Measurements from ENCODE around the gene CD200. TPM values are rescaled to one million over a fixed set of nuclear protein-coding genes. Genes with fewer than 3 reads are reported as not detected.
"Not testable (repeated sequence)": the region's sequence is repeated elsewhere in the genome, so short reads cannot be mapped to it uniquely, and the experiment has no call there.

CD200 gene
- total RNA-seq, 2 donors from 2014 or later, result 0.17 to 0.36 TPM

DNA sequence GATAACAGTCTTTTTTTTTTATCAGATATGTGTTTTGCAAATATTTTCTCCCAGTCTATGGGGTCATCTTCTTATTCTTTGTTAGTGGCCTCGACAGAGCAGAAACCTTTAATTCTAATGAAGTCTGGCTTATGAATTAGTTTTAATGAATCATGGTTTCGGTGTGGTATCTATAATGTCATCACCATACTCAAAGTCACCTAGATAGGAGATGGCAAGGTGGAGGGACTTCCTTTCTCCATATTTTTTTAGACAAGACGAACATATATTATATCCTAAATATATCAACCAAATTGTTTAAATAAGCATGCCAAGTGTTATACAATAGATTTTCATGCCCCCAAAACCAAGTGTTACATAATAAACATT lies 60.4 kb downstream of the CD200 start:
- H3K4me1 Mint-ChIP-seq (ENCODE audit: low read depth in 2 of 2), result peaks cover 0 to 7% of the 10 kb centered on the region in 2 donors
- H3K27ac Mint-ChIP-seq, result no peak overlapping the region
- H3K27me3 Mint-ChIP-seq, result peaks cover 0 to 2% of the 10 kb centered on the region in 2 donors
- H3K4me3 Mint-ChIP-seq, result no peak overlapping the region
- H3K36me3 Mint-ChIP-seq, result no peaks in the 10 kb centered on the region
- ATAC-seq (no peak), DNase-seq (ENCODE audit: low spot score) (no peak)
- no peaks in the 10 kb centered on the region for H3K9me3 Mint-ChIP-seq

DNA sequence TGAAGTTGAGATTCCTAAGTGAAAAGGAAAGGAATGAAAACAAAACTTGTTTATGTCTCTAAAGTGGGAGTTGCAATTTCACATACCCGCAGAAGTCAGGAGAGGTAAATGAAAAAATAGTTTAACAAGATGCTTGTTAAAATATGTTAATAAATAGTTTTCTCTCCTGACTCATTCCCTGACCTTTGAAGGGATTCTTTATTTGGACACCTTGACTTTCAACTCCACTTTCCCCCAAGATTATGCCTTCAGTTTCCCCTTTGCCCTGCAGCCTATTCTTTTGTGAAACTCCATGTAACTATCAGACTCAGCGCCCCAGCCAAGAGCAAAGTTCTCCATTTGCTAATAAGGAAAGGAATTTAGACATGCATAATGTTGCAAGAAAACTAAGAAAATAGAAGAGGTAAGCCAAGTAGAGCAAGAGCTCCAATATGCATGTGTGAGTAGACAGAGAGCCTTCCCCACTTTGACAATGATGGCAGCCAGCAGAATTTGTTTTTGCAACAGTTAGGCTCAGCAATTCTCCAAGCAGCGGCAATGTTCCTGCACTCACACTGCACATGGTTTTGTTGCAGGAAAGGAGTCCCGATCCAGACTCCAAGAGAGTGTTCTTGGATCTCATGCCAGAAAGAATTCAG lies 61.2 kb downstream of the CD200 start:
- Mint-ChIP-seq H3K9me3 (no peaks in the 10 kb centered on the region), H3K36me3 (no peaks in the 10 kb centered on the region), H3K4me1 (ENCODE audit: low read depth in 2 of 2) (peaks cover 0 to 7% of the 10 kb centered on the region in 2 donors), H3K27ac (no peak overlapping the region), H3K4me3 (no peak overlapping the region), H3K27me3 (peaks cover 0 to 2% of the 10 kb centered on the region in 2 donors)
- ATAC-seq, result no peak
- no peak for DNase-seq (ENCODE audit: low spot score)

DNA sequence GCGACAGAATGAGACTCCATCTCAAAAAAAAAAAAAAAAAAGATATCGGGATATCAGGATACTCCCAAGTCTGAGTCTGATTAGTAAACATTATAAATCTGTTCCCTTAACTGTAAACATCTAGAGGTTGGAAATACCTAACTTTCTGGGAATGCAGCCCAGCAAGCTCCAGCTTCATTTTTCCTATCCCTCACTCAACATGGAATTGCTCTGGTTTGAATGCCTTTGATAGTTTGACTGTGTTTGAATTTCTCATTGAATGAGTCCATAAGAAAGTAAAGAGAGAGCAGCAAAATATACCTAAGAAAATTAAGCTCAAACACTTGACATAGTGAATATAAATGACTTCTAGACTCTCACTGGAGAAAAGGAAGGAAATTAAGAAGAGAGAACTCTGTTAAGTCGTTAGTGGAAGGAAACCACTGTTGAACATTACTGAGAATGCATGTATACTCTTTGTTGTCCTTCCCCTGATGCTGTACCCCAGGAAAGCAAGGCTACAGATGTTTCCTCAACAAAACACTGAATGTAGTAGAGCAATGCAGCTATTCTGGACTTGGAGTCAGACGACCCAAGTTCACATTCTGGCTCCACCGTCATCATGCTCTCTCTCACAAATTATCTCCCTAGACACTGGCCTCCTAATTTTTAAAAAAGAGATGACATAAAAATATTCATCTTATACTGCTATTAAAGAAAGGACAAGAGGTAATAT lies 62.4 kb downstream of the CD200 start:
- Mint-ChIP-seq H3K36me3 (no peaks in the 10 kb centered on the region), H3K27ac (no peak overlapping the region), H3K4me3 (no peak overlapping the region), H3K4me1 (ENCODE audit: low read depth in 2 of 2) (peaks cover 0 to 7% of the 10 kb centered on the region in 2 donors), H3K9me3 (no peaks in the 10 kb centered on the region), H3K27me3 (peaks cover 0 to 2% of the 10 kb centered on the region in 2 donors)
- DNase-seq (ENCODE audit: low spot score) (no peak), ATAC-seq (no peak)

DNA sequence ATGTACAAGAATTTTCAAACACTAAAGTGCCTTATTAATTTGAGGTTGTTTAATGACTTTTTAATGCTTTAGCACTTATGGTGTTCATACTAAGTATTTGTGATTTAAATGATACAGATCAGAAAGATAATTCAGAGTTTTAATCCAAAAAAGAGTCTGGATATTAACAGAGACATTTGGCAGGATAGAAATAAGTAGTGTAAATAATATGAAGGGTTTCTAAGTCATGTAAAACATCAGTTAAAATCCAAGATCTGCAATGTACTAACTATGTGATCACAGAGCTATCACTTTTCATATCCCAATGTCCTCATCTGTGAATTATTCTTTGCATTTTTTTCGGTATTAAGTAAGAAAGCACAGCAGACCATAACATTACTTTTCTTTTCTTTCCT lies 62.9 kb downstream of the CD200 start:
- DNase-seq (ENCODE audit: low spot score), result no peak
- H3K27me3 Mint-ChIP-seq, result peaks cover 0 to 2% of the 10 kb centered on the region in 2 donors
- peaks cover 0 to 7% of the 10 kb centered on the region in 2 donors for H3K4me1 Mint-ChIP-seq (ENCODE audit: low read depth in 2 of 2)
- no peak overlapping the region for H3K27ac Mint-ChIP-seq
- no peak overlapping the region for H3K4me3 Mint-ChIP-seq
- no peaks in the 10 kb centered on the region for H3K9me3 Mint-ChIP-seq
- H3K36me3 Mint-ChIP-seq, result no peaks in the 10 kb centered on the region
- ATAC-seq, result no peak

DNA sequence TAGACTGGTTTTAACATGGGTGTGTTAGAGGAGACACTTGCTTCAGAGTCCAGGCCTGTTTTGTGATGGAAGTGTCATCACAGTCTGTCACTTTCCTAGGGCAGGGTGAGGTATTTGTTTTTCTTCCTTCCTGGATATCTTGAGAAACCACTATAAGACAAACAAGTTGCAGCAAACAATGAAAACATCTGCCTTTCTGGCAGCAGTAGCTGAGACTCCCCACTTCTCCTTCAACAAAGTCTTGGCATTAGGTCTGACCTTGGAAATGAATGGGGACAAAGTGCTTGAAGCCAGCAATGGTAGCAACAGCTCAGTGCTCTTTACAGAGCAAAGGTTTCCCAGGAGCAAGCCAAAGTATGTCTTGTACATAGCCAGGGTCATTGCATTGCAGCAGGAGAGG lies 64.6 kb downstream of the CD200 start:
- Mint-ChIP-seq H3K4me3 (no peak overlapping the region), H3K36me3 (no peaks in the 10 kb centered on the region), H3K4me1 (ENCODE audit: low read depth in 2 of 2) (no peaks in the 10 kb centered on the region), H3K27ac (no peak overlapping the region), H3K27me3 (peaks cover 0 to 2% of the 10 kb centered on the region in 2 donors), H3K9me3 (no peaks in the 10 kb centered on the region)
- ATAC-seq, result no peak
- no peak for DNase-seq (ENCODE audit: low spot score)

DNA sequence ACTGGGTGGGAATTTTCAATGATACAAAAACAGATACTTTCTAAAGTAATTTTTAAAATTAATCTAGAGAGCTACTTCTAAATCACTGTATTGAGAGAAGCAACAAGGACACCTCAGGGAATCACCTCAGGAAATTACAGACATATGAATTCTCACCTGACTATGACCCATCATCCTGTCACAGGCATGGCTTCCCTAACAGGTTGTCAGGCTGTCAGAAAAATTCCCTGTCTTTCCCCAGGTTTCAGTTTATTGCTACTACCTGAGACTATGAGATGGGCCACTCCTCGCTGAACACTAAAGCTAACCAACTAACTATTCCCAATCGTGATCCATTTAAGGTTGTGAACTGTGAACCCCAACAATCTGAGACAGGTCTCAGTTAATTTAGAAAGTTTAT lies 66.1 kb downstream of the CD200 start:
- no peak overlapping the region for H3K4me3 Mint-ChIP-seq
- ATAC-seq (no peak), DNase-seq (ENCODE audit: low spot score) (no peak)
- no peaks in the 10 kb centered on the region for H3K4me1 Mint-ChIP-seq (ENCODE audit: low read depth in 2 of 2)
- H3K27ac Mint-ChIP-seq, result no peak overlapping the region
- H3K9me3 Mint-ChIP-seq, result no peaks in the 10 kb centered on the region
- H3K27me3 Mint-ChIP-seq, result peaks cover 0 to 2% of the 10 kb centered on the region in 2 donors
- H3K36me3 Mint-ChIP-seq, result no peaks in the 10 kb centered on the region

DNA sequence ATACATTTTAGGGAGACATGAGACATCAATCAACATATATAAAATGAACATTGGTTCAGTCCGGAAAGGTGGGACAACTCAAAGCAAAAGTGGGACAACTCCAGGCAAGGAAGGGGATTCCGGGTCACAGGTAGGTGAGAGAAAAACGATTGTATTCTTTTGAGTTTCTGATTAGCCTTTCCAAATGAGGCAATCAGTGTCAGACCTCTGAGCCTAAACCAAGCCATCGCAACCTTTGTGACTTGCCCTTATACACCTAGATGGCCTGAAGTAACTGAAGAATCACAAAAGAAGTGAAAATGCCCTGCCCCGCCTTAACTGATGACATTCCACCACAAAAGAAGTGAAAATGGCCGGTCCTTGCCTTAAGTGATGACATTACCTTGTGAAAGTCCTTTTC lies 66.6 kb downstream of the CD200 start:
- H3K9me3 Mint-ChIP-seq; H3K27ac Mint-ChIP-seq; H3K4me3 Mint-ChIP-seq; DNase-seq (ENCODE audit: low spot score); H3K36me3 Mint-ChIP-seq; ATAC-seq; H3K4me1 Mint-ChIP-seq (ENCODE audit: low read depth in 2 of 2); H3K27me3 Mint-ChIP-seq: not testable (repeated sequence)

DNA sequence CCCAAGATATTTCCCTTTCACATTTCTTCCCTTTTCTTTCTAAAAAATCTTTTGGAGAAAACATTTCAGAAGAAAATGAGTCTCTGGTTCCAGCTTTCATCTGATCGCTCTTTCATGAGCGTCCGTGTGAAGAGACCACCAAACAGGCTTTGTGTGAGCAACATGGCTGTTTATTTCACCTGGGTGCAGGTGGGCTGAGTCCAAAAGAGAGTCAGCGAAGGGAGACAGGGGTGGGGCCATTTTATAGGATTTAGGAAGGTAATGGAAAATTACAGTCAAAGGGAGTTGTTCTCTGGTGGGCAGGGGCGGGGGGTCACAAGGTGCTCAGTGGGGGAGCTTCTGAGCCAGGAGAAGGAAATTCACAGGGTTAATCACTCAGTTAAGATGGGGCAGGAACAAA lies 67.4 kb downstream of the CD200 start:
- not testable (repeated sequence) for H3K9me3 Mint-ChIP-seq; H3K4me3 Mint-ChIP-seq; H3K36me3 Mint-ChIP-seq; H3K27ac Mint-ChIP-seq; H3K4me1 Mint-ChIP-seq (ENCODE audit: low read depth in 2 of 2); H3K27me3 Mint-ChIP-seq; ATAC-seq; DNase-seq (ENCODE audit: low spot score)

DNA sequence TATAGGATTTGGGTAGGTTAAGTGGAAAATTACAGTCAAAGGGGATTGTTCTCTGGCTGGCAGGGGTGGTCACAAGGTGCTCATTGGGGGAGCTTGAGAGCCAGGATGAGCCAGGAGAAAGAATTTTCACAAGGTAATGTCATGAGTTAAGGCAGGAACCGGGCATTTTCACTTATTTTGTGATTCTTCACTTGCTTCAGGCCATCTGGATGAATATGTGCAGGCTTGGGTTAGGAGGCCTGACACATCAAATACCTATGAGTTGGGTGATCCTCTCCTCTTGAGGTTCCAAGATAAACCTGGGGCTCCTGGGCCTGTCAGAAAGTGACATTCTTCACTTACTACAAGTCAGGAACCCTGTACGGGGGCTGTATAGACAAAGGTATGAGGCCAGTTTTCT lies 68.7 kb downstream of the CD200 start:
- Mint-ChIP-seq H3K4me1 (ENCODE audit: low read depth in 2 of 2) (no peaks in the 10 kb centered on the region), H3K4me3 (no peak overlapping the region), H3K27me3 (peaks cover 0 to 2% of the 10 kb centered on the region in 2 donors), H3K9me3 (no peaks in the 10 kb centered on the region), H3K36me3 (no peaks in the 10 kb centered on the region), H3K27ac (no peak overlapping the region)
- no peak for DNase-seq (ENCODE audit: low spot score)
- no peak for ATAC-seq

DNA sequence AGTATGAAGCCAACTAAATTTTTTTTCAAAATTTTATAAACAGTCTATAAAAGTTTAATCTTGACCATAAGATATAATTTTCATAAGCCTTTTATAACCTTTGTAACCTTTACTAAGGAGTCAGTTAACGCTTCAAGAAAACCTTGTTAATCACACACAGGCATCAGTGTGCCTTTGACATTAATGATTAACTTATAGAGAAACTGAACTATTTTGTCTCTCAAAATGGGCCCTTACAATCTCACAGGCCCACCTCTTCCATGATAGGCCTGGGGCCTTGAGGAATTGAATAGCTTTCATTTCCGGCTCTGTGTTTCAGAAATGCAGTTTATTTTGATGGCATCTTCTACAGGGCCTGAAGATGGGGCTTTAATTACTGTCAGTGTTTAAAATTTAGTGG lies 70.1 kb downstream of the CD200 start:
- no peak overlapping the region for H3K27ac Mint-ChIP-seq
- ATAC-seq, result no peak
- H3K27me3 Mint-ChIP-seq, result no peaks in the 10 kb centered on the region
- no peaks in the 10 kb centered on the region for H3K9me3 Mint-ChIP-seq
- H3K4me1 Mint-ChIP-seq (ENCODE audit: low read depth in 2 of 2), result no peaks in the 10 kb centered on the region
- H3K4me3 Mint-ChIP-seq, result no peak overlapping the region
- DNase-seq (ENCODE audit: low spot score), result no peak
- H3K36me3 Mint-ChIP-seq, result no peaks in the 10 kb centered on the region

DNA sequence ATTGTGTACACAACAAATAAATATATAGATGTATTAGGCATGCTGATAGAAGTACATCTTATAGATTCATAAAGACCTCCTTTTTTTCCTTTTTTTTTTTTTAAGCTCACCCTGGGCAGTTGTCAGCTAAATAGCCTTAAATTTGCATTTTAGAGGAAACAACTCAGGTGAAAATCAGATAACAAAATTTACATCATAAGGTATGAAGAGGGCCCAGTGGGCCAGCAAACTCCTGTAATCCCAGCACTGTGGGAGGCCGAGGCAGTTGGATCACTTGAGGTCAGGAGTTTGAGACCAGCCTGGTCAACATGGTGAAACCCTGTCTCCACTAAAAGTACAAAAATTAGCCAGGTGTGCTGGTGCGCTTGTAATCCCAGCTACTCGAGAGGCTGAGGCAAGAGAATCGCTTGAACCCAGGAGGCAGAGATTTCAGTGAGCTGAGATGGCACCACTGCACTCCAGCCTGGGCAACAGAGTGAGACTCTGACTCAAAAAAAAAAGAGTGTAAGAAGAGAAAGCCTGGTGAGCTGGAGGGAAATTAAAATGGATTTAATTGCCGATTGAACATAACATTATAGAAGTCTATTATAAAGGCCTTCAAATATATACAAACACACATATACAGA lies 72.1 kb downstream of the CD200 start:
- not testable (repeated sequence) for H3K36me3 Mint-ChIP-seq; H3K27ac Mint-ChIP-seq; ATAC-seq; H3K4me1 Mint-ChIP-seq (ENCODE audit: low read depth in 2 of 2); DNase-seq (ENCODE audit: low spot score); H3K9me3 Mint-ChIP-seq; H3K27me3 Mint-ChIP-seq; H3K4me3 Mint-ChIP-seq

DNA sequence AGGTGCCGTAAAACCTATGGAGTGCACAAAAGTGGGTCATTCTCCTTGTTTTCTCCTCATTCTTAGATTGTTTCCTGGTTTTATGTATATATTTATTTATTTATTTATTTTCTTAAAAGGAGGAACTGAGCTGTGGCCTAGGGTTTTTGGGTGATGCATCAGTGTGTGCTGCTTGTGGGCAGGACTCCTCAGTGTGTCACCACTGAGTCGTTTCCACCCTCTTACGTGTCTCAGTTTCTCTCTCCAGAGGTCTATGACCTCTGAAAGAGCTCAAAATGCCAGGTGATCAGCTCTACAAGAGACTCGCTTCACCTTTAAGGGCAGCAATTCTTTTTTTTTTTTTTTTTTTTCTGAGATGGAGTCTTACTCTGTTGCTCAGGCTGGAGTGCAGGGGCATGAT lies 72.9 kb downstream of the CD200 start:
- H3K27ac Mint-ChIP-seq, result no peak overlapping the region

DNA sequence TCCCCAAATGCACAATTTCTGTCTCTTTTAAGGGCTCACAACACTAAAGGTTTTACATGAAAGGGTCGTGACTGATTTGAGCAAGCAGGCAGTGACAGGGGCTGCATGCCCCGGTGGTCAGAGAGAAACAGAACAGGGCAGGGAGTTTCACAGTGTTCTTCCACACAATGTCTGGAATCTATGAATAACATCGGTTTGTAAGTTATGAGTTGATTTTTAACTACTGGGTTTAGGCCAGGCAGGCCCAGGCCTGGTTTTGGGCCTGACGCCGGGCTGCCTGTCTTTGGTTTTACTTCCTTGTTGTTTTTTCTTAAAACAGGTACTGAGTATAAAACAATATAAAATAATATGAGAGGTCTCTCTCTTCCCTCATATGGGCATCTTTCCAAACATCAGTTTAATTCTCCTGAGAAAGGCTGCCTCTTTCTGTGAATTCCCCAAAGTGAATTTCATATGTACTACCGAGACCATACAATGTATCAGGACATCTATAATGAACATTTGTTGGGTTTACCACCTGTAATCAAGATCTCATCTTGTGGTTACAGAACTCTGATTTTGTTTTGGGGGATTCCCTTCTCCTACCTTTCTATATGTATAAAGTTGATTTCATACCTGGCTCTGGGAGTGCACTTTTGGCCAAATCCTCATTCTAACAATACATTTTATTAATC lies 74.4 kb downstream of the CD200 start:
- Mint-ChIP-seq H3K27ac (no peak overlapping the region), H3K27me3 (peaks cover 7 to 8% of the 10 kb centered on the region in 2 donors), H3K4me3 (no peak overlapping the region), H3K36me3 (no peaks in the 10 kb centered on the region), H3K9me3 (no peaks in the 10 kb centered on the region), H3K4me1 (ENCODE audit: low read depth in 2 of 2) (no peaks in the 10 kb centered on the region)
- DNase-seq (ENCODE audit: low spot score) (no peak), ATAC-seq (no peak)

More for the DNA sequence above, 72.9 kb downstream of the CD200 start:
- no peak for ATAC-seq
- no peak for DNase-seq (ENCODE audit: low spot score)
- Mint-ChIP-seq H3K36me3 (no peaks in the 10 kb centered on the region), H3K4me3 (no peak overlapping the region), H3K9me3 (no peaks in the 10 kb centered on the region), H3K27me3 (peaks cover 6 to 7% of the 10 kb centered on the region in 2 donors), H3K4me1 (ENCODE audit: low read depth in 2 of 2) (no peaks in the 10 kb centered on the region)
